WERI-Rb-1 (cell line): ENCODE measurements around the gene FAM217B.

Experiments
- DNase-seq: peaks from one replicate; pipeline ENCODE4 v3.0.0-alpha.2; 2020
- H3K27ac ChIP-seq: fragments of 250-450 bp; sonication (Bioruptor Pico); 2 replicates; pipeline ENCODE4 v1.5.1; 2020; ENCODE audit warnings: mild to moderate bottlenecking, moderate library complexity
- H3K27me3 ChIP-seq: fragments of 250-450 bp; sonication (Bioruptor Pico); 2 replicates; pipeline ENCODE4 v1.5.1; 2021; ENCODE audit warnings: mild to moderate bottlenecking, low read depth, moderate library complexity; ENCODE audit not compliant: insufficient read depth, severe bottlenecking
- H3K36me3 ChIP-seq: fragments of 250-450 bp; sonication (Bioruptor Pico); 2 replicates; pipeline ENCODE4 v1.5.1; 2020; ENCODE audit warnings: mild to moderate bottlenecking, moderate library complexity
- H3K4me3 ChIP-seq: 2 replicates; pipeline ENCODE4 v1.5.1; 2011; ENCODE audit warnings: low read depth, mild to moderate bottlenecking, control low read depth, low read length
- H3K9me3 ChIP-seq: fragments of 250-450 bp; sonication (Bioruptor Pico); 2 replicates; pipeline ENCODE4 v1.5.1; 2021; ENCODE audit warnings: mild to moderate bottlenecking, moderate library complexity; ENCODE audit not compliant: severe bottlenecking
- TF ChIP-seq, protein P1 (sequence below): IDR thresholded peaks from 2 replicates; pipeline ENCODE4 v1.5.1; 2011; ENCODE audit warnings: low read depth, mild to moderate bottlenecking, control low read depth, inconsistent platforms, low read length

Gene FAM217B

DNA sequence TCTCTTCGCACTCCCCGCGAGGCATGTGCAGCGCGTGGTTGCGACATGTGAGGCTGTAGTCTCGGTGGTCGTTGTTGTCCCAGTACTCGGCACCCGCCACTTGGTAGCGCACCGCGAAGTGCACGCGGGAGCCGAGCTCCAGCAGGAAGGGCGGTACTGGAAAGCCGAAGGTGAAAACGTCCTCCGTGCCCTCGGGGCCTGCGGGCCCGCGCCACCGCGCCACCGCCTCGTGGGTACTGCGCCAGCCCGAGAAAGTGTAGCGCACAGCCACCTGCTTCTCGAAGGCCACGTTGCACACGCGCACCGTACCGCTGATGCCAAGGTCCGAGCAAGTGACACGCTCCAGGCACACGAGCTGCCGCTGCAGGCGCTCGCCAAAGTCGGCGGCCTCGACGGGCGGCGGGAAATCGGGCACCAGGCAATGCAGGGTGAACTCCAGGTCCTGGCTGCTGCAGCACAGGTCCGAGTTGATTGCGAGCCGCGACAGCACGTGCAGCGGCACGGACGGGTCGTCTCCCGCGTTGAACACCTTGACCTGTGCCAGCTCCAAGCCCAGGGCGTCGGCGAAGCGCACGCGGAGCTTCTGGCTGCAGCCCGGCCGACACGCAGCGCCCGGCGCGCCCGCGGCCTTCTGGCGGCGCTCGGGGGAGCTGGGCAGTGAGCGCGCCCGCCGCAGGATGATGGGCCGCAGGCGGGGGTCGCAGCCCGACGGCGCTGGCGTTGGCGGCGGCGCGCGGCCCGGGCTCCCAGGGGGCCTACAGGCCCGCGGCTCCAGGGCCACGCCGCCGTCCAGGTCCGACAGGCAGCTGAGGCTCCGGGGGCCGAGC, 924 bp upstream of the FAM217B start:
- Histone ChIP-seq H3K4me3 (peak overlapping the region; percentile 85), H3K27ac (peak overlapping the region; percentile 93), H3K36me3 (peaks cover 12% of the 10 kb centered on the region), H3K27me3 (no peaks in the 10 kb centered on the region), H3K9me3 (no peaks in the 10 kb centered on the region)
- DNase-seq = no peak
- TF ChIP-seq, protein P1, sequence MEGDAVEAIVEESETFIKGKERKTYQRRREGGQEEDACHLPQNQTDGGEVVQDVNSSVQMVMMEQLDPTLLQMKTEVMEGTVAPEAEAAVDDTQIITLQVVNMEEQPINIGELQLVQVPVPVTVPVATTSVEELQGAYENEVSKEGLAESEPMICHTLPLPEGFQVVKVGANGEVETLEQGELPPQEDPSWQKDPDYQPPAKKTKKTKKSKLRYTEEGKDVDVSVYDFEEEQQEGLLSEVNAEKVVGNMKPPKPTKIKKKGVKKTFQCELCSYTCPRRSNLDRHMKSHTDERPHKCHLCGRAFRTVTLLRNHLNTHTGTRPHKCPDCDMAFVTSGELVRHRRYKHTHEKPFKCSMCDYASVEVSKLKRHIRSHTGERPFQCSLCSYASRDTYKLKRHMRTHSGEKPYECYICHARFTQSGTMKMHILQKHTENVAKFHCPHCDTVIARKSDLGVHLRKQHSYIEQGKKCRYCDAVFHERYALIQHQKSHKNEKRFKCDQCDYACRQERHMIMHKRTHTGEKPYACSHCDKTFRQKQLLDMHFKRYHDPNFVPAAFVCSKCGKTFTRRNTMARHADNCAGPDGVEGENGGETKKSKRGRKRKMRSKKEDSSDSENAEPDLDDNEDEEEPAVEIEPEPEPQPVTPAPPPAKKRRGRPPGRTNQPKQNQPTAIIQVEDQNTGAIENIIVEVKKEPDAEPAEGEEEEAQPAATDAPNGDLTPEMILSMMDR = no peak

DNA sequence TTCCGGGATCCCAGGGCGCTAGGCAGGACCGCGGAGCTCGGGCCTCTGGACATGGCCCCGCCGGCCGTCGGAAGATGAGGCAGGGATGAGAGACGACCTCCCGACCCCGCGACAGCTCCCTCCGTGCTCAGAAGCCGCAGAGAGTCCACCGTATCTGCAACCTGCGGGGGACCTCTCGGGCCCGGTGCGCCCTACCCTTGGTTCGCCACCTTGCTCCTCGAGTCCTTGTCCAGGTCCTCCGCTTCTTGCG, 385 bp upstream of the FAM217B start:
- no peaks in the 10 kb centered on the region for H3K27me3 ChIP-seq
- DNase-seq = peak; percentile 18
- no peaks in the 10 kb centered on the region for H3K9me3 ChIP-seq
- H3K27ac ChIP-seq = peak overlapping the region; percentile 93
- TF ChIP-seq, protein P1 = no peak
- peak overlapping the region; percentile 85 for H3K4me3 ChIP-seq
- H3K36me3 ChIP-seq = peaks cover 15% of the 10 kb centered on the region

DNA sequence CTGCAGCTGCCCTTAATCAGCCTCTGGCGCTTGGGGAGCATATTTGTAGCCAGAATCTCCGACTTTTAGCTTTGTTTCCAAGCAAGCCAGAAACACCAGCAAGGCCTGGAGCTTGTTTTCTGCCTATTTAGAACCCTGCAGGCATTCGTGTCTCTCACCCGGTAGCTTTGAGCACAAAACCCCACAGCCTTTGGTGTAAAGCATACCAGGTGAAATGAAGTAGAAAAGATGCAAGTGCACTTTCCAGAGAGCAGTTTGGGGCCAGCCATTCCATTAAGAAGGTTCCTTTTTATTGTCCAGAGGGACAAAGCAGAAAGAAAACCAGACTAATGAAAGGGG, 736 bp downstream of the FAM217B start:
- no peak for DNase-seq
- peaks cover 21% of the 10 kb centered on the region for H3K36me3 ChIP-seq
- H3K4me3 ChIP-seq = peak overlapping the region; percentile 85
- H3K27me3 ChIP-seq = no peaks in the 10 kb centered on the region
- H3K9me3 ChIP-seq = no peaks in the 10 kb centered on the region
- H3K27ac ChIP-seq = peak overlapping the region; percentile 93
- TF ChIP-seq, protein P1 = no peak

- no peaks in the 10 kb centered on the region for H3K9me3 ChIP-seq
- no peak for DNase-seq
- TF ChIP-seq, protein P1 = no peak
- H3K27ac ChIP-seq = no peak overlapping the region
- H3K27me3 ChIP-seq = no peaks in the 10 kb centered on the region
- H3K4me3 ChIP-seq = no peak overlapping the region
- H3K36me3 ChIP-seq = peaks cover 21% of the 10 kb centered on the region
Observed at GRCh38 chr20:59942245-59942644, 2.1 kb downstream of the FAM217B start.

GRCh38 chr20:59944726-59945125, 4.5 kb downstream of the FAM217B start:
- TF ChIP-seq, protein P1 = no peak
- Histone ChIP-seq H3K9me3 (no peaks in the 10 kb centered on the region), H3K4me3 (no peak overlapping the region), H3K27me3 (no peaks in the 10 kb centered on the region), H3K36me3 (peaks cover 21% of the 10 kb centered on the region), H3K27ac (no peak overlapping the region)
- no peak for DNase-seq

GRCh38 chr20:59945175-59945574, 5.0 kb downstream of the FAM217B start:
- Histone ChIP-seq H3K36me3 (peaks cover 21% of the 10 kb centered on the region), H3K27me3 (no peaks in the 10 kb centered on the region), H3K4me3 (no peak overlapping the region), H3K27ac (no peak overlapping the region), H3K9me3 (no peaks in the 10 kb centered on the region)
- no peak for DNase-seq
- TF ChIP-seq, protein P1 = no peak
